CD4-positive, alpha-beta T cell treated with Interleukin-1 beta for 1 hour (primary cell): ENCODE measurements around the gene MLN.

Source experiments
- DNase-seq, 2 donors: peaks; one replicate each; pipeline ENCODE4 v3.0.0-alpha.2; 2020 to 2022

The MLN gene

DNA sequence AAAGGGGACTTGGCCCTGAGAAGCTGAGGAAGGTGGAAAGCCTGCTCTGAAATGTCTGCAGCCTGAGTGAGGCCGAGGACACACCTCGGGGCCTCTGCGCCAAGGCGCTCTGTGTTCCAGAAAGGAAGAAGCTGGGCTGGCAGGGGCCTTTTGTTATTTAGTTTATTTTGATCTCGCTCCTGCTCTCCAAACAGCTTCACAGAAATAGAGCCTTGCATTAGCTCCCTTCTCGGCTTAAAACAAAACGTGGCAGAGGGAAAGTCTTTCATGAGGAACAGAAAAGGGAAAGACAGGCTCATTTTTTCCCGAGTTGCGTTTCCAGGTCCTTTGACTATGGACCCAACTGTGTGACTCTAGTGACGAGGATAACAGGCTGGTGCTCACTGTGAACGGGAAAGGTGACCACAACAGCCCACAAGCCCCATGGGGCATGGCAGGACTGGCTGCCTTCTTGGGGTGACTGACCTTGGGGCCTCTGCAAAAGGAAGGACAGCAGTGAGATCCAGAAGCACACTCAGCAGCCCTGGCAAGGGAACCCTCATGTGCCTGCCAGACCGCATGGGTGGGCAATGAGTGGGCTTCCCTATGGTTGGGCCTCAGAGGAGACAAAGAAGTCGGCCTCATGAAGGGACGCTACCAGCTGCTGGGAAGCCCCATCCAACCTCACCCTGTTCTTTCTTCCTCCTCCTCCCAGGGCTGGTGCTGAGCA is 33.5 kb downstream of the MLN start:
- DNase-seq: no peak

DNA sequence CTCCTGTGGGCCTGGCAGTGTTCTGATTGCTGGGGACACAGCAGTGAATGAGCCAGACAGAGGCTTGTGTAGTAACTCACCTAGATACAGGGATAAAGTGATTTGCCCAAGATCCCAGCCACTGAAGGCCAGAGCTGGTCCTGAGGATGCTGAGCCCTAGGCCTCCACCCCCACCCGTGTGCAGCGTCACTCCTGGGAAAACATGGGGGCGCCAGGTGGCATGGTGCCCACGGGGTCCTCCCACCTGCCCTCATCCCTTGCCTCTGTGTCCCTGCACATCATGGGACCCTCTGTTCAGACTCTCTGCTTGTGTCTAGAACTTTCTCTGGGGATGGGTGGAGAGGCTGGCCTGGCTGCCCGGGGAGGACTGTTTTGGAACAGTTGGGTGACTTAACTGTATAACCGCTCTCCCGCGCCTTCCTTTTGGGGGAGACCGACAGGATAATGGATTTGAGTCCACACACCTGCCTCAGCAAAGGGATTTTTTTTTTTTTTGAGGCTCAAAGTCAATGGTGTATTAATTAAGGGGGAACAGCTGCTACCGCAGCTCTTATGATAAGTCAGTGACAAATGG is 34.5 kb downstream of the MLN start:
- no peak for DNase-seq

DNA sequence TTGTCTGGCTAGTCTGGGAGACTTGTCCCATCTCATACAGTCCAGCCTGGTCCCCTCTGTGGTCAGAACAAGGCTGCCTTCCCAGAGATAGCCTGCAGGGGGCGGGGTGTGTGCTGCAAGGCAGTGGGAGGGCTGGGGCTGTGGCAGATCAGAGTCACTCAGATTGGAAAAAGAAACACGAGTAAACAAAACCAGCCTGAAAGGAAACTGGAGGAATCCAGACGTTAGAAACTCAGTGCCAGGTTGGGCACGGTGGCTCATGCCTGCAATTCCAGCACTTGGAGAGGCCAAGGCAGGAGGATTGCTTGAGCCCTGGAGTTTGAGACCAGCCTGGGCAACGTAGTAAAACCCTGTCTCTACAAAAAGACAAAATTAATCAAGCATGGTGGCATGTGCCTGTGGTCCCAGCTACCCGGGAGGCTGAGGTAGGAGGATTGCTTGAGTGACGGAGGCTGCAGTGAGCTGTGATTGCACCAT is 35.1 kb downstream of the MLN start:
- DNase-seq: peak; percentile 64 to 70

DNA sequence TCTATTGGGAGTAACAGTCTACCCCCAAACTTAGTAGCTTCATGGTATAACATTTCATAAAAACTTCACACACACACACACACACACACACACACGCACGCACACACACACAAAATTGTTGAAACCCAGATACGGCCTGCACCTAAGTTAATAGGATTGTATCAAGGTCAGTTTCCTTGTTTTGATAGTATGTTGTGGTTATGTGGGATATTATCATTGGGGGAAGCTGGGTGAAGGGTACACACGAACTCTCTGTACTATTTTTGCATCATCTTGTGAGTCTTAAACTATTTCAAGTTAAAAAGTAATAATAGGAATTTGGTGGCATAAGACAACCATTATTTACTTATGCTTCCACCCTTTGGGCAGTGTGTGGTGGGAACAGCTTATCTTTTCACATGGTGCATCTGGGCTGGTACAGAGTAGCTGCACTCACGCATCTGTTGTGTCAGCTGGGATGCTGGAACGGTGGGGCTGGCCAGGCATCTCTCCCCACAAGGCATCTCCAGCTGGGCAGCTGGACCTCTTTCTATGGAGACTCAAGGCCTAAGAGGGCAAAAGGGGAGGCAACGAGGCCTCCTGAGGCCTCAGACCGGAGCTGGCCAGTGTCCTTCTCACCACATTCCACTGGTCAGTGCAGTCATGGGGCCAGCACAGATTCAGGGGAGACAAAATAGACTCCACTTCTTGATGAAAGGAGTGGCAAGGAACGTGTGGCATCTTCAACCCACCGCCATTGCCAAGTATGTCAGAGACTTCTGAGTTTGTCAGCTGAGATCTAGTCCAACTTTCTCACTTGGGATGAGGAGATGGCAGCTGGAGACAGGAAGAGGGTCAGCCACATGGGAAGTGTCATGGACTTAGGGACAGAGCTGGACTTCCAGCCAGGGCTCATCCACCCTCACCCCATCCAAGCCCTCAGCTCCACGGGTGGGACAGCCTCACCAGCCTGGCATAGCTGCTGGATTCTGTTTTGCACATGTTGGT is 36.6 kb downstream of the MLN start:
- no peak for DNase-seq

DNA sequence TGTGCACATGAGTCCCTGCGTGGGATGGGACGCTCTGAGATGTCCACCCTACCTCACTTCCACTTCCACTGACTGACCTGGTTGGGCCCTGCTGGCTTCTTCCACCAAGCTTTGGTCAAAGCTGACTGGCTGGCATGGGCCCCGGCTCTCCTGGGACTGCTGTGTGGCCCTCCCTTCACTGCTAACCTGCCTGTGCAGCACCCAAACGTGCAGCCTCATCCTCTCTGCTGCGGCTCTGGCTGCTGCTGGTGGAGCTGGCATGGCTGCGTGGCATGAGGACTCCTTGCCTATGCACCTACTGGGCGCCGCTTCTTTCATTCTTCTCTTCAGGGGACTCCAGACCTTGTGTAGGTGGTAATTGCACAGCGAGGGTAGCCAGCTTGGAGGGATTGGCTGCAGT is 38.4 kb downstream of the MLN start:
- DNase-seq: no peak

DNA sequence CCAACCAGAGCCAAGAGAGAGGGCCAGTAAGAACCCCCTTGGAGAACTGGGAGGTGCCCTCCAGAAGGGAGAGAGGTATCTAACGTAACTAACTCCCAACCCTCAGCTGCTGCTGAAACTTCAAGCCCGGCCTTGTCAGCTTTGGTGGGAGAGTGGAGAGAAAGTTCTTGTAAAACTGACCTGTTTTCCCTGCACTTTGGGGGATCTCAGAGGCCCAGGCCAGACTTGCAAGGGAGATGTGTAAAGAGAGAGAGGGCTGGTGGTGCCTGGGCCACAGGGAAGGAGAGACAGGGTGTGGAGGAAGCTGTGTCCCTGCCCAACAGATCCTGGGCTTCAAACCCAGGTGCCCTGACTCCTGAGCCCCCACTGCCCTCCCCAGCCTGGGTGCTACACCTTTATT is 39.8 kb downstream of the MLN start:
- DNase-seq: no peak

- DNase-seq: no peak
Measured at GRCh38 chr6:33763483-33763882, 40.3 kb downstream of the MLN start.

GRCh38 chr6:33762713-33763112 is 41.1 kb downstream of the MLN start:
- no peak for DNase-seq

GRCh38 chr6:33761922-33762629 is 41.7 kb downstream of the MLN start:
- DNase-seq: peak; percentile 25 to 31

DNA sequence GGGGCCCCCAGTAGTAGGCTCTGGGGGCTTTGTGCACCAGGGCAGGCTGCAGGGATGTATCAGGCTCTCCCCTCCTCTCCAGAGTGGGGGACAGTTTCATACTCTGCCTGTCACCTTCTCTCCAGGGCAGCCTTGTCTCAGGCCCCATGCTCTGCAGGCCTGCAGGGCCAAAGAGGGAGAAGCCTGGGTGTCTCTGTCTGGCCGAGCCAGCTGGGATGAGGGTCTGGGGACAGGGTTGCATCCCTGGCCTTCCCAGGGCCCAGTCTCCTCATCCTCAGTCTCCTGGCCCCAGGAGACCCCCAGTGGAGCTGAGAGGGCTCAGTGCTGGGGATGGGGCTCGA is 42.3 kb downstream of the MLN start:
- no peak for DNase-seq

DNA sequence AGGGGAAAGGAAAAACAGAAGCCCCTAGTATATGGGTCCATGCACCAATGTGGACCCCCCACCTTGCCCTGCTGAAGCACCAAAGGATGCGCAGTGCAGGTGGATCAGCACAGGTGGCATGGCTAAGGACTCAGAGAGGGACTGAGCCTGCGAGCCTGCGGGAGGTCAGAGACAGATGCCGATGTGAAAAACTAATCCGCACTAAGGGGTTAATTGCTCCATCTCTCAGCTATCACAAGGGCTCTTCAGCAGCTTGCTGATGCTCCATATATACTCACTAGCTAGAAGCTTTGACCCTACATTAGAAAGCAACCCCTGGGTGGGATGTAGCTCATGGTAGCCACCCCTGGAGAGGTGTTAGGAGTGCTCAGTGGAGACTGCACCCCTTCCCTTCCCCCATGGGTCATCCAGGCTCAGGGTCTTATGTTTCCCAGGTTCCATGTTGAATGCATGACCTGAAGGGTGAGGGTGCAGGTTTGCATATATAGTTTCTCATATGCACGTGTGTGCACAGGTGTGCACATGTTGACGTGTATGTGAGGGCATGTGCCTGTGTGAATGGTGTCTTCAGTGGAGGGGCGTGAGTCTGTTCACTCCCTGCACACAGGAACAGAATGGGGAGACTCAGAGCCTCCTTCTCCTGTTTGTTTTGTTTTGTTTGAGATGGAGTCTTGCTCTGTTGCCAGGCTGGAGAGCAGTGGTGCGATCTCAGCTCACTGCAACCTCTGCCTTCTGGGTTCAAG is 43.7 kb downstream of the MLN start:
- no peak for DNase-seq

- DNase-seq: no peak
Measured at GRCh38 chr6:33758815-33759216, 45.0 kb downstream of the MLN start.

DNA sequence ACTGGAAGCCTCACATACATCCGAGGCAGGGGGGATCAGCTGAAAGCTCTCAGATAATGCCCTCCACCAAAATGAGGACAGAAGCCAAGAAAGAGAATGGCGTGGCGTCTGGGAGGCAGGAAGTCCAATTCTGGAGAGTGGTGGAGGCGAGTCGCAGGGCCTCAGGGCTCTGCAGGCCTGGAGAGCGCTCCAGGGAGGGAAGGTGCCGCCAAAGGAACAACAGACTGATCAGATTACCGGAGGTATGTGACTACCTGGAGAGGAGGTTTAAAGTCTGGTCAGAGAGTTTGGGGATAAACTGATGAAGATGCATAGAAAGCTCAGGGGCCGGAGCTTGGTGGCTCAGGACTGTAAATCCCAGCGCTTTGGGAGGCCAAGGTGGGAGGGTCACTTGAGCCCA is 45.9 kb downstream of the MLN start:
- no peak for DNase-seq

- no peak for DNase-seq
Measured at GRCh38 chr6:33757113-33757512, 46.7 kb downstream of the MLN start.

GRCh38 chr6:33756211-33756954 is 47.4 kb downstream of the MLN start:
- DNase-seq: no peak

DNA sequence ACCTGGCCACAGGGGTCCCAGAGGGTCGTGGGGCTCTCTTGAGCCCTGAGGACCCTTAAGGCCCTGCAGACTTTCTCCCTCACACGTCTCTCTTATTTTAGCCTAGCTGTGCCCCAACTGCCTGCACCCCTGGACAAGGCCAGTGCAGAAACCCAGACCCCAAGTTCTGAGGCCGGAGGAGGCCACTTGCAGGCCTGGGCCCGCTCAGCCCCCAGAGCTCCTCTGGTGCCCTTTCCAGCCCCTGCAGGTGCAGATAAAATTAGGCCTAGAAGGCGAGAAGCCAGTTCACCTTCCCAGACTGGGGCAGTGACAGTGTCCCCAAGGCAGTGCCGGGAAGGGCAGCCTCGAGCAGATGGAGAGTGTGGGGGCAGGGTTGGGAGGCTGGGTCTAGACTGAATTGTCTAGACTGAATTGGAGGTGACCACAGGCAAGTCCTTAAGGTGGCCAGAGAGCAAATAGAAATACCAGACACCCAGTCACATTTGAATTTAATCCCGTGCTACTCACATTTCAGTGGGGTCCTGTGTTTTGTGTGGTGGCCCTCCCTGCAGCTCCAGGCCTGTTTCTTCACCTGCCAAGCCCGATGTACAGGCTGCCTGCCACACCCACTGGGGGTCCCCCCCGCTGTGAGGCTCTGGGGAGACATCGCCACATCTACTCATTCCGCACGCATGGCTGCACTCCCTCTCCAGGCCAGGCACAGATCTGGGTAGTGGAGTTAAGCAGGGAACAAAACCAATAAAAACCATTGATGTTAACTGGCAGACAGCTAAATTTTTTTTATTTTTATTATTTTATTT is 48.5 kb downstream of the MLN start:
- no peak for DNase-seq

DNA sequence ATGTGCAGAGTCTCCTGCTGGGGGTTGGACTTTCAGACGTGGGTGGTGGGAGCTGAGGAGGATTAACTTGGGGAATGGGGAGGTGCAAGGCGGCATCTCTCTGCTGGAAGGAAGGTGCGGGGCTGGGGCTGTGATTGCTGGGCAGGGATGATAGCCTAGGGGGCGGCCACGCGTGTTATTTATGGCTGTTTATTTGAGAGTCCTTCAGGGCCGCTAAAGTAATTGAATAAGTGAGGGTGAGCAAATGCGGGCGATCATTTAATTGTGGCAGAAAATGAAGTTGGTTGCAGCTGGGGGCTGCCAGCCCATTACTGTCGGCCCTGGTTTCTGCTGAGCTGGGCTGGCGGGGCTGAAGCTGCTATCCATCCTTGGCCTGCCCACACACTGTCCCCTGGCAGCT is 49.6 kb downstream of the MLN start:
- no peak for DNase-seq

DNA sequence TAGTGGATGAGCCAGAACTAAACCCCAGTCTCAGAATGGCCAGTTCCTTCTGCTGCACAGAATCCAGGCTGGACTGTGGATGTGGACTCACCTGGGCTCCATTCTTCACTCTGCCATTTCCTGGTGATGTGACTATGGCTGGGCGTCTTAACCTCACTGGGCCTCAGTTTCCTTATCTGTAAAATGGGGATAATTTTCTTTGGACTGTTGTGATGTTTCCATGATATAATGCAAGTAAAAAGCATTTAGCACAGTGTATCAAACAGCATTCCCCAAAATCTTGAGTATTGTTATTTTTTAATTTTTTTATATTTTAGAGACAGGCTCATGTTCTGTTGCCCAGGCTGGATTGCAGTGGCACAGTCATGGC is 51.2 kb downstream of the MLN start:
- no peak for DNase-seq

GRCh38 chr6:33751771-33752645 is 51.8 kb downstream of the MLN start:
- DNase-seq: no peak
